T-helper 1 cell (primary cell): ENCODE measurements around the gene FLG2.
"Not testable (repeated sequence)": the region's sequence is repeated elsewhere in the genome, so short reads cannot be mapped to it uniquely, and the experiment has no call there.

Source experiments
- DNase-seq, 5 donors: peaks; one replicate each; pipeline ENCODE4 v3.0.0-alpha.2; 2012 to 2020

The FLG2 gene

GRCh38 chr1:152309955-152310354 is 49.9 kb downstream of the FLG2 start:
- no peak for DNase-seq

DNA sequence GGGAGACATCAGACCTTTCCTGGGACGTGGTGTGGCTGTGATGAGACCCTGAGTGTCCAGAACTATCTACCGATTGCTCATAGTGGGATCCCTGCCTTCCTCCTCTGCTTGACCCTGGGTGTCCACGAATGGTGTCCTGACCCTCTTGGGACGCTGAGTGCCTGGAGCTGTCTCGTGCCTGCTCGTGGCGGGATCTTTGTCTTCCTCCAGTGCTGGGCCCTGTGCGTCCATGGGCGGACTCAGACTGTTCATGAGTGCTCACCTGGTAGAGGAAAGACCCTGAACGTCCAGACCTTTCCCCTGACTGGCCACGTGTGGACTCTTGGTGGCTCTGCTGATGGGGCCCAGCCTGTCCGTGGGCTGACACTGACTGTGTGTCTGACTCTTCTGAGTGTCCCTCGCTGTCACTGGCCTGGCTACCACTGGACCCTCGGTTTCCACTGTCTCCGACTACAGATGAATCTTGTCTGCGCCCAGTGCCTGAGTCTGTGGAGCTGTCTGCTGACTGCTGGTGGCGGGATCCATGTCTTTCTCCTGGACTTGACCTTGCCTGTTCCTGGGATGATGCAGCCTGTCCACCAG is 50.4 kb downstream of the FLG2 start:
- not testable (repeated sequence) for DNase-seq

DNA sequence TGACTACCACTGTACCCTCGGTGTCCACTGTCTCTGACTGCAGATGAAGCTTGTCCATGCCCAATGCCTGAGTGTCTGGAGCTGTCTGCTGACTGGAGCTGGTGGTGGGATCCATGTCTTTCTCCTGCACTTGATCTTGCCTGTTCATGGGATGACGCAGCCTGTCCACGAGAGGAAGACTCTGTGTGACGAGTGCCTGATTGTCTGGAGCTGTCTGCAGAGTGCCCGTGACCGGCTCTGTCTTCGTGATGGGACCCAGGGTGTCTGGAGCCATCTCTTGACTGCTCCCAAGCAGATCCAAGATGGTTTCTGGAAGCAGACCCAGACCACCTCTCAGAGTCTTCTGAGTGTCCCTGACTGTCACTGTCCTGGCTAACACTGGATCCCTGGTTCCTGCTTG is 51.0 kb downstream of the FLG2 start:
- not testable (repeated sequence) for DNase-seq

DNA sequence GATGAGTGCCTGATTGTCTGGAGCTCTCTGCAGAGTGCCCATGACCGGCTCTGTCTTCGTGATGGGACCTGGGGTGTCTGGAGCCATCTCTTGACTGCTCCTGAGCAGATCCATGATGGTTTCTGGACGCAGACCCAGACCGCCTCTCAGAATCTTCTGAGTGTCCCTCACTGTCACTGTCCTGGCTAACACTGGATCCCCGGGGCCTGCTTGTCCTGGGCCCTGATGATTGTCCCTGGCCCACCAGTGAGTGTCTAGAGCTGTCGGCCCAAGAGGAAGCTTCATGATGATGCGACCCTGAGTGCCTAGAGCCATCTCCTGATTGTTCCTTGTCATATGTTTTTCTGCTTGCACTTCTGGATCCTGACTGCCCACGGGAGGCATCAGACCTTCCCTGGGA is 51.8 kb downstream of the FLG2 start:
- DNase-seq = not testable (repeated sequence)

DNA sequence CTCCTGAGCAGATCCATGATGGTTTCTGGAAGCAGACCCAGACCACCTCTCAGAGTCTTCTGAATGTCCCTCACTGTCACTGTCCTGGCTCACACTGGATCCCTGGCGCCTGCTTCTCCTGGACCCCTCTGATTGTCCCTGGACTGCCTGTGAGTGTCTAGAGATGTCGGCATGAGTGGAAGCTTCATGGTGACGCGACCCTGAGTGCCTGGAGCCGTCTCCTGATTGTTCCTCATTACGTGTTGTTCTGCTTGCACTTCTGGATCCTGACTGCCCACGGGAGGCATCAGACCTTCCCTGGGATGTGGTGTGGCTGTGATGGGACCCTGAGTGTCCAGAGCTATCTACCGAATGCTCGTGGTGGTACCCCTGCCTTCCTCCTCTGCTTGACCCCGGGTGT is 53.7 kb downstream of the FLG2 start:
- DNase-seq = not testable (repeated sequence)

- DNase-seq = not testable (repeated sequence)
Measured at GRCh38 chr1:152304773-152305172, 55.0 kb downstream of the FLG2 start.

DNA sequence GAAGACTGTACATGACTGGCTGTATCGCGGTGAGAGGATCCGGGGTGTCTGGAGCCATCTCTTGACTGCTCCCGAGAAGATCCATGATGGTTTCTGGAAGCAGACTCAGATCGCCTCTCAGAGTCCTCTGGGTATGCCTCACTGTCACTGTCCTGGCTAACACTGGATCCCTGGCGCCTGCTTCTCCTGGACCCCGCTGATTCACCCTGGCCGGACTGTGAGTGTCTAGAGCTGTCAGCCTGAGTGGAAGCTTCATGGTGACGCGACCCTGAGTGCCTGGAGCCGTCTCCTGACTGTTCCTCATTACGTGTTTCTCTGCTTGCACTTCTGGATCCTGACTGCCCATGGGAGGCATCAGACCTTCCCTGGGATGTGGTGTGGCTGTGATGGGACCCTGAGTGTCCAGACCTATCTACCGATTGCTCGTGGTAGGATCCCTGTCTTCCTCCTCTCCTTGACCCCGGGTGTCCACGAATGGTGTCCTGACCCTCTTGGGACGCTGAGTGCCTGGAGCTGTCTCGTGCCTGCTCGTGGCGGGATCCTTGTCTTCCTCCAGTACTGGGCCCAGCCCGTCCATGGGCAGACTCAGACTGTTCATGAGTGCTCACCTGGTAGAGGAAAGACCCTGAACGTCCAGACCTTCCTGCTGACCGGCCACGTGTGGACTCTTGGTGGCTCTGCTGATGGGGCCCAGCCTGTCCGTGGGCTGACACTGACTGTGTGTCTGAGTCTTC is 56.5 kb downstream of the FLG2 start:
- not testable (repeated sequence) for DNase-seq
